Caco-2 (cell line): ENCODE measurements around the gene CUEDC2. TPM values are rescaled to one million over a fixed set of nuclear protein-coding genes. Genes with fewer than 3 reads are reported as not detected.

Experiments used
- BruUV-seq: library from RNA; stranded (reverse); fragments of 400-500 nt; replicated peaks from 2 replicates; lab custom pipeline; 2021; lab: Mats Ljungman, UMichigan
- CTCF ChIA-PET: fragments of 300-600 bp; sonication (Branson Sonifier 250); formaldehyde crosslinking; loops from one replicate; lab custom pipeline; 2022; ENCODE audit warnings: antibody characterized with exemption; lab: Charles Lee
- POLR2A ChIA-PET: fragments of 300-600 bp; sonication (Branson Sonifier 250); formaldehyde crosslinking; loops from one replicate; lab custom pipeline; 2022; ENCODE audit warnings: antibody characterized with exemption; lab: Charles Lee
- DNase-seq, 2 experiments: peaks; one replicate each; pipeline versions ENCODE4 v3.0.0 to v3.0.0-alpha.2; 2020 to 2022
- H3K27me3 ChIP-seq: replicated peaks from 2 replicates; pipeline ENCODE4 v1.6.0; 2011; ENCODE audit warnings: low read length; ENCODE audit not compliant: control insufficient read depth, insufficient read depth
- H3K36me3 ChIP-seq: 2 replicates; pipeline ENCODE4 v1.5.1; 2011; ENCODE audit warnings: low read length; ENCODE audit not compliant: control insufficient read depth, insufficient read depth
- H3K4me1 ChIP-seq: fragments of 250-450 bp; sonication (Bioruptor Pico); 2 replicates; pipeline ENCODE4 v1.5.1; 2020; ENCODE audit warnings: mild to moderate bottlenecking
- H3K4me3 ChIP-seq: 2 replicates; pipeline ENCODE4 v1.5.1; 2011; ENCODE audit warnings: low read depth, mild to moderate bottlenecking, control low read depth, low read length
- H3K9me3 ChIP-seq: fragments of 250-450 bp; sonication (Bioruptor Pico); 2 replicates; pipeline ENCODE4 v1.5.1; 2020; ENCODE audit warnings: mild to moderate bottlenecking, moderate library complexity
- H3K27ac Mint-ChIP-seq: one replicate; pipeline ENCODE4 v1.8.0; 2022; ENCODE audit warnings: mixed read lengths; ENCODE audit not compliant: unreplicated experiment
- H3K27me3 Mint-ChIP-seq: one replicate; pipeline ENCODE4 v1.8.0; 2022; ENCODE audit warnings: mixed read lengths; ENCODE audit not compliant: insufficient read depth, unreplicated experiment
- H3K36me3 Mint-ChIP-seq: one replicate; pipeline ENCODE4 v1.8.0; 2022; ENCODE audit warnings: mild to moderate bottlenecking, mixed read lengths; ENCODE audit not compliant: insufficient read depth, unreplicated experiment
- H3K4me1 Mint-ChIP-seq: one replicate; pipeline ENCODE4 v1.8.0; 2022; ENCODE audit warnings: low read depth, mixed read lengths; ENCODE audit not compliant: unreplicated experiment
- H3K4me3 Mint-ChIP-seq: one replicate; pipeline ENCODE4 v1.8.0; 2022; ENCODE audit warnings: mild to moderate bottlenecking, moderate library complexity, mixed read lengths; ENCODE audit not compliant: unreplicated experiment
- H3K9me3 Mint-ChIP-seq: one replicate; pipeline ENCODE4 v1.8.0; 2022; ENCODE audit warnings: mixed read lengths; ENCODE audit not compliant: unreplicated experiment
- intact Hi-C: fragments of 100-400 bp; cut with micrococcal nuclease; formaldehyde crosslinking; loops from one replicate; pipeline ENCODE4 v1.10.0; 2022; ENCODE audit not compliant: unreplicated experiment
- total RNA-seq: library from RNA; stranded (reverse); gene quantifications from 2 replicates; pipeline ENCODE4 v1.2.3, GENCODE V29; 2022
- TF ChIP-seq, protein P1 (sequence below), 2 experiments: fragments of 200-600 bp in 1 of 2; IDR thresholded peaks; 1 replicate in 1 of 2; 2 replicates in 1 of 2; pipeline versions ENCODE4 v1.5.1 to v1.8.0; 2011 to 2022; ENCODE audit warnings: antibody characterized with exemption in 1 of 2, control low read depth in 1 of 2, inconsistent platforms in 1 of 2, low read depth in 1 of 2, low read length in 1 of 2, mild to moderate bottlenecking in 1 of 2, moderate library complexity in 1 of 2; ENCODE audit not compliant: insufficient read depth in 1 of 2, severe bottlenecking in 1 of 2, unreplicated experiment in 1 of 2

CUEDC2 gene
- total RNA-seq, 1 experiment from 2014 or later: 32.1 TPM

DNA sequence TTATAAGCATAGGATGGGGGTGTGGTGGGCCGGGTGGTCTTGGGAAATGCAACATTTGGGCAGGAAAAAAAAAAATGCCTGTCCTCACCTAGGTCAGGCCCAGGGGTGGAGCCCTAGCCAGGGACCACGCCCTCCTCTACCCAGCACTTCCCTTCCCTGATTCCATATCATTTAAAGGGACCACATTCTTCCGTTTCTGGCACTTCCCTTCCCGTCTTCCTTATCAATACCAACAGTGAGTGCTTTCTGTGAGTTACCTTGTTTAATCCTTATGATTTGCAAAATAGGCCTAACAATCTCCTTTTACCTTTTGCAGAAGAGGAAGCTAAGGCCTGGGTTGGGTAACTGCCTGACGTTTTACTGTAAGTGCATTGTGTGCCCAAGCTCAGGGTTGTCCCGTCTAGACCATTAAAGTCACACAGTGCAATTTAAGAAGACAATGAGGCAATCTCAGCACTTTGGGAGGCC lies 35.6 kb upstream of the CUEDC2 start:
- no TSS peak for BruUV-seq
- Mint-ChIP-seq H3K4me1 (peaks cover 10% of the 10 kb centered on the region), H3K4me3 (no peak overlapping the region), H3K27ac (no peak overlapping the region), H3K36me3 (peaks cover 34% of the 10 kb centered on the region), H3K9me3 (no peaks in the 10 kb centered on the region), H3K27me3 (no peaks in the 10 kb centered on the region)
- CTCF ChIA-PET: no interaction called here
- intact Hi-C loops: no loop called here
- TF ChIP-seq, protein P1, sequence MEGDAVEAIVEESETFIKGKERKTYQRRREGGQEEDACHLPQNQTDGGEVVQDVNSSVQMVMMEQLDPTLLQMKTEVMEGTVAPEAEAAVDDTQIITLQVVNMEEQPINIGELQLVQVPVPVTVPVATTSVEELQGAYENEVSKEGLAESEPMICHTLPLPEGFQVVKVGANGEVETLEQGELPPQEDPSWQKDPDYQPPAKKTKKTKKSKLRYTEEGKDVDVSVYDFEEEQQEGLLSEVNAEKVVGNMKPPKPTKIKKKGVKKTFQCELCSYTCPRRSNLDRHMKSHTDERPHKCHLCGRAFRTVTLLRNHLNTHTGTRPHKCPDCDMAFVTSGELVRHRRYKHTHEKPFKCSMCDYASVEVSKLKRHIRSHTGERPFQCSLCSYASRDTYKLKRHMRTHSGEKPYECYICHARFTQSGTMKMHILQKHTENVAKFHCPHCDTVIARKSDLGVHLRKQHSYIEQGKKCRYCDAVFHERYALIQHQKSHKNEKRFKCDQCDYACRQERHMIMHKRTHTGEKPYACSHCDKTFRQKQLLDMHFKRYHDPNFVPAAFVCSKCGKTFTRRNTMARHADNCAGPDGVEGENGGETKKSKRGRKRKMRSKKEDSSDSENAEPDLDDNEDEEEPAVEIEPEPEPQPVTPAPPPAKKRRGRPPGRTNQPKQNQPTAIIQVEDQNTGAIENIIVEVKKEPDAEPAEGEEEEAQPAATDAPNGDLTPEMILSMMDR (IDR thresholded peaks at IDR 0.05; ENCODE audit: insufficient read depth in 1 of 2, low read depth in 1 of 2, low read length in 1 of 2, severe bottlenecking in 1 of 2, unreplicated experiment in 1 of 2): no peak
- no peaks in the 10 kb centered on the region for H3K27me3 ChIP-seq
- no peak for DNase-seq
- no peaks in the 10 kb centered on the region; the same call in 1 of the 2 replicates for H3K36me3 ChIP-seq
- POLR2A ChIA-PET: no interaction called here
- peaks cover 11% of the 10 kb centered on the region for H3K4me1 ChIP-seq
- no peak overlapping the region for H3K4me3 ChIP-seq
- no peaks in the 10 kb centered on the region for H3K9me3 ChIP-seq

DNA sequence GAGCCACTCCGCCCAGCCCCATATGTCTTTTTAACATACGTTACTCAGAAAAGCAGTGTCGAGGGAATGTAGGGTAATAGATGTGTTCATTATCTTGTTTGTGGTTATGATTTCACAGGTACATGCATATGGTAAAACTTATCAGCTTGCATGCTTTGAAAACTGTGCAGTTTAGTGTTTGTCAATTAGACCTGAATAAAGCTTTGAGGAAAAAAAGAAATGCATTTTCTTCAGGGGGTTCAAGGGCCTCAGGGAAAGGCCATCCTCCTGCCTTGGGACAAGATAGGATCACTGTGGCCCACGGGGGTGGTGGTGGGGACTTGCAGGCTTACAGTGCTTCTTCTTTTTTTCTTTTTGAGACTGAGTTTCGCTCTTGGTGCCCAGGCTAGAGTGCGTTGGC lies 34.9 kb upstream of the CUEDC2 start:
- H3K4me1 ChIP-seq: peaks cover 17% of the 10 kb centered on the region
- intact Hi-C loops: no loop called here
- no peaks in the 10 kb centered on the region for H3K9me3 ChIP-seq
- H3K4me3 ChIP-seq: no peak overlapping the region
- no peaks in the 10 kb centered on the region for H3K27me3 ChIP-seq
- Mint-ChIP-seq H3K4me1 (peaks cover 17% of the 10 kb centered on the region), H3K9me3 (no peaks in the 10 kb centered on the region), H3K4me3 (no peak overlapping the region), H3K36me3 (peaks cover 36% of the 10 kb centered on the region), H3K27ac (no peak overlapping the region), H3K27me3 (no peaks in the 10 kb centered on the region)
- ChIA-PET POLR2A (no interaction called here), CTCF (no interaction called here)
- H3K36me3 ChIP-seq: no peaks in the 10 kb centered on the region; the same call in 1 of the 2 replicates
- DNase-seq: no peak
- BruUV-seq: no TSS peak
- TF ChIP-seq, protein P1 (IDR thresholded peaks at IDR 0.05; ENCODE audit: insufficient read depth in 1 of 2, low read depth in 1 of 2, low read length in 1 of 2, severe bottlenecking in 1 of 2, unreplicated experiment in 1 of 2): no peak

DNA sequence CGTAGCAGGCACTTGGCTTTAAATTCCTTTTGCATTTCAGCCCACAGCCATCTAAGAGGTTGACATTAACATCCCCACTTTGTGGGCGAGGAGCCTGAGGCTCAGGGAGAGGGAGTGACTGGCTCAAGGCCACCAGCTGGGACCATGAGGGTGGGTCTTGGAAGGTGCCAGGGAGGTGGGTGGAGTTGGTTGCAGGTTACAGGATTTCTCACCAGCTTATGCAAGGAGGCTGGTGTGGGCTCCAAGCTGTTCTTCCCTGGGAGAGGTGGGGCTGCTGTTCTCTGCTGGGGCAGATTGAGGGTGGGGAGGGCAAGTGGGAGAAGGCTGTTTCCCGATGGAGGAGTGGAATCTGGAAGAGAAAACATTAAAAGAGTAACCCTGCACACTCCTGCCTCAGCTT lies 33.1 kb upstream of the CUEDC2 start:
- Histone ChIP-seq H3K4me3 (no peak overlapping the region), H3K36me3 (no peaks in the 10 kb centered on the region; the same call in 1 of the 2 replicates), H3K27me3 (no peaks in the 10 kb centered on the region), H3K4me1 (peaks cover 22% of the 10 kb centered on the region), H3K9me3 (no peaks in the 10 kb centered on the region)
- no peak overlapping the region for H3K27ac Mint-ChIP-seq
- no peaks in the 10 kb centered on the region for H3K27me3 Mint-ChIP-seq
- BruUV-seq: no TSS peak
- no peak for DNase-seq
- intact Hi-C loops: no loop called here
- CTCF ChIA-PET: interaction anchor here (0.7 kb wide), 1 partner anchor 17 kb away, joined by 4 read pairs; no protein-coding TSS in a partner anchor
- H3K4me1 Mint-ChIP-seq: peaks cover 18% of the 10 kb centered on the region
- POLR2A ChIA-PET: no interaction called here
- H3K9me3 Mint-ChIP-seq: no peaks in the 10 kb centered on the region
- H3K4me3 Mint-ChIP-seq: no peak overlapping the region
- peaks cover 36% of the 10 kb centered on the region for H3K36me3 Mint-ChIP-seq
- TF ChIP-seq, protein P1 (IDR thresholded peaks at IDR 0.05; ENCODE audit: insufficient read depth in 1 of 2, low read depth in 1 of 2, low read length in 1 of 2, severe bottlenecking in 1 of 2, unreplicated experiment in 1 of 2): no peak
